ENCODE results near the gene LRRC49.

- TF ChIP-seq POLR2A (IDR thresholded peaks at IDR 0.05) (no peak), CTCF (IDR thresholded peaks at IDR 0.05) (no peak), EP300 (IDR thresholded peaks at IDR 0.05) (no peak)
These were observed 19.6 kb downstream of the LRRC49 start for GRCh38 chr15:70912187-70912586.
